ENCODE results near the gene AK1.
"Not testable (repeated sequence)": the region's sequence is repeated elsewhere in the genome, so short reads cannot be mapped to it uniquely, and the experiment has no call there.

The AK1 gene

GRCh38 chr9:127845619-127846018 is 31.9 kb downstream of the AK1 start:
- not testable (repeated sequence) for DNase-seq

DNA sequence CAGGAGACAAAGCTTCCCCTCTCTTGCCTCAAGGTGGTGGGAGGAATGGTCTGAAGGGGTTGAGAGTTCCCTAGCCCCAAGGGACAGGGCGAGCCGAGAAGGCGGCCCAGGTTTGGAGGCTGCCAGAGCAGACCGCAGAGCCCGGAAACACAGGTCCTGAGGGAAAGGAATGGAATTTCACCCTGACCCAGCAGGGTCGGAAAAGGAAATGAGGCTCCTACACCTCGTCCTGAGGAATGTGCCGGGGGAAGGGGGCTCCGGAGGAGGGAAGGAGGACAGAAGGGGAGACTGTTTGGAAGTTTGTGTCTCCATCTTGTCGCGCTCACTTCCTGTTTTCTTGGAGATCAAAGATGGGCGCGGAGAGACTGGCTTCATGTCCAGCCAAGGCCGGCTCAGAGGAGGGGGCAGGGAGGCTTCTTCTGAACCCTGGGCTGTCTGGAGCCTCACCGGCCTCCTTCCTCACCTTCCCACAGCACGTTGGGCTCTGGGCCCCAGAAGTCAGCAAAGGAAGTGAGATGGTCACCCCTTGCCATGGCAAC is 32.6 kb downstream of the AK1 start:
- DNase-seq = no peak

DNA sequence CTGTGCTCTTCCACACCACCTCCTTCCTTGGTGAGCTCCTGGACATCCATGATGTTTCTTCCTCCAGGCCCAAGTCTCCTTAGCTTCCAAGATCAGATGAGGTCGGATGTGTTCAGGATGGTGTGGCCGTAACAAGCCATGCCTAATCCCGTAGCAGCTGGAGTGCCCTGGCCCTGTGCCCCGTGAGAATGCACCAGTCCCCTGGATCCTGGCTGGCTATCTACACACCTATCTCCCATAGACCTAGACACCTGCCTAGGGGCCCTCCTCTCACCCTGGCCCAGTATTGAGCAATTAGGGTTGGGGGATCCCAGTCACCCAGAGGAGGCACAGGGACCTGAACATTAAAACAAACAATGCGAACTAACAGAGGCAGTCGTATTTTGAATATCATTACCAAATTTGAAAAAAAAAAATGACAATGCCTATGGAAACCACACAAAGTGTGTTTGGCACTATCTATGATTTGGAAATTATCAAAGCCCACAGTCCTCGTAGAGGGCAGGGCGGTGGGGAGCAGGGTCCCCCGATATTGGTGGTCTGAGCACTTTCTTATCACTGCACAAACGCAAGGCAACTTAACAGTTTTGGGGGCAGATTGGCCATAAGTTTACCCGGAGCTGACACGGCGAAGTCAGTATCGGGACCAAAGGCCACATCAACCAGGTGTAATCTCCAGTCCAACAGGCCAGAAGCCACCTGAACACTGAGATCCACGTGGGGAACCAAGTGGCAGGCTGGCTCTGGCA is 36.2 kb downstream of the AK1 start:
- DNase-seq = no peak

DNA sequence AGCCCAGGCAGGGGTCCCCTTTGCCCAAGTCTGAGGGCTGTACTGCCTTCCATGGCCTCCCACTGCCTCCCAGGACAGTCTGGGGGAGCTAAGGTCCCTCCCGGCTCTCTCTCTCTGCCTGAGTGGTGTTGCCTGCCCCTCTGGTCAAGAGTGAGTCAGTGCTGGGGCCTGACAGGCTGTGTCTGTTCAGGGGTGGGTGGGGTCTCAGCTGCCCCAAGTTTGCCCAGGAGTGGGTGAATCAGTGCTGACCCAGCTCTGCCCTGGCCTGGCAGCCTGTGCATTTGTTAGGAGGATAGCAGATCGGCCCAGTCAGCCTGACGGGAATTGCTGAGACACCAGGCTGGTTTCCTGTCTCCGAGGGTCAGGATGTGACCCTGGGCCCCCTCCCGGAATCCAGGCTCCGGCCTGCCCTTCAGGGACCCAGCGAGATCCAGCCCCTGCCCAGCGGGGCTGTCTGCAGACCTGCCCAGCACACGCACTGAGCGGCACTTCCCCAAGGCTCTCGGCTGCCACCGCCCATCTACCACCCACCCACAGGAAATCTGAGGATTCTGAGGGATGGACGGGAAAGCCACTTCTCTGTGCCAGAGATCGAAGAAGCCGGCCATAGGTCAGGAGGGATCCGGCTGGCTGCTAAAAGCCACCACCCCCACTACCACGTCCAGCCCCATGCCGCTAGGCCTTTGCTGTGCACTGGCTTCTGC is 38.9 kb downstream of the AK1 start:
- DNase-seq = no peak

DNA sequence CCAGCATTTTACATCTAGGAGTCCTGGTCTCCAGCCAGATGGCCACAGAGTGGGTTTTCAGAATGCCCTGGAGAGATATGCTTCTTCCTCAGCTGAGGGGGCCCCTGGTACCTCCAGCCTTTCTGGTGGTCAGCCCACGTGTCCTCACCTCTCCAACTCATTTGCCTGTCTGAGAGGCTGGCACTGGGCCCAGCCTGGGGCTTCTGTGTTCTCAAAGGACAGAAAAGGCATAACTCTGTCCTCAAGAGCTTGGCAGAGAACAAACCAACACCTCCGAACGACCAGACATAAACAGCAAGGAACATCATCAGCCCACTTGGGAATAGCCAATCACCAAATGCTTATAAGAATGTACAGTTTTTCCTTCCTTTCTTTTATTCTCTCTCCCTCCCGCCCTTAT is 40.1 kb downstream of the AK1 start:
- no peak for DNase-seq

DNA sequence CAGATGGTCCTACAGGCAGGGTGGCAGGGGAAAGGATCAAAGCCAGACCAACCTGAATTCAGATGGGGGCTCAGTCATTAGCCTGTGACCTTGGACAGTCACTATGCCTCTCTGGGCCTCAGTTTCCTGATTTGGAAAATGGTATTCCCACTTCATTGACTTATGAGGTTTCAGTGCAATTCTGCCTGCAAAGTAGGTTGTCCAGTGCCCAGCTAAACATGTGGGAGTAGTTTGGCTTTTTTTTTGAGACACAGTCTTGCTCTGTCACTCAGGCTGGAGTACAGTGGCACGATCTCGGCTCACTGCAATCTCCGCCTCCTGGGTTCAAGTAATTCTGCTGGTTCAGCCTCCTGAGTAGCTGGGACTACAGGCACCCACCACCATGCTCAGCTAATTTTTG is 40.9 kb downstream of the AK1 start:
- DNase-seq = not testable (repeated sequence)

GRCh38 chr9:127835991-127836516 is 41.4 kb downstream of the AK1 start:
- DNase-seq = no peak

GRCh38 chr9:127833555-127833954 is 43.9 kb downstream of the AK1 start:
- no peak for DNase-seq

GRCh38 chr9:127832248-127832647 is 45.2 kb downstream of the AK1 start:
- no peak for DNase-seq

DNA sequence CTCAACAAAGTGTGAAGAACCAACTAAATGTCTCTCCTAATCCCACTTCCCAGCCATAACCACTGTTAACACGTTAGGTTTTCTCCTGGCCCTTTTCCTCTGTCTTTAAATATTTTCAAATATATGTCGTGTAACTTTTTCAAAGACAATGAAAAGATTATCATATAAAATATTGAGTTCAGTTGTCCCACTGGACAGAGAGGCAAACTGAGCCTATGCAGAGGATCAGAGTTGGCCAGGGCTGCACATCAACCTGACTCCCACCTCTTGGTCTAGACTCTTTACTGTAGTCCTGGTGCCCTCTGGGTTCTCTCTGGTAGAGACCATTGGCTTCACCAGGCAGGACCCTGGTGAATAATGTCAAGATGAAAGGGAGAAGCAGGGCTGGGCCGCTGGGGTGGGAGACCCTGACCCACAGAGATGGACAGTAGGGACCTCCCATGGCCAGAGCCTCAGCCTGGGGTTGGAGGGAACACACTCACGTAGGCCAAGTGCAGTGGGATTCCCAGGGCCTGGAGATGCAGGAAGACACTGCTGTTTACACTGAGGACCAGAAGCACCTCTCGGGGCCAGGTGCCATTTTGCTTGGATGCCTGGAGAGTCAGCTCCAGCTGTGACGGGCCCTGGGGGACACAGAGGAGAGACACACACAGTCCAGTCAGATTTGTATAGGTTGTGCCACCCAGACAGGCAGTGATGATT is 48.1 kb downstream of the AK1 start:
- no peak for DNase-seq

GRCh38 chr9:127828262-127829031 is 49.0 kb downstream of the AK1 start:
- DNase-seq = no peak

GRCh38 chr9:127826253-127826913 is 51.1 kb downstream of the AK1 start:
- no peak for DNase-seq

- no peak for DNase-seq
Measured at GRCh38 chr9:127825319-127826051, 52.0 kb downstream of the AK1 start.

DNA sequence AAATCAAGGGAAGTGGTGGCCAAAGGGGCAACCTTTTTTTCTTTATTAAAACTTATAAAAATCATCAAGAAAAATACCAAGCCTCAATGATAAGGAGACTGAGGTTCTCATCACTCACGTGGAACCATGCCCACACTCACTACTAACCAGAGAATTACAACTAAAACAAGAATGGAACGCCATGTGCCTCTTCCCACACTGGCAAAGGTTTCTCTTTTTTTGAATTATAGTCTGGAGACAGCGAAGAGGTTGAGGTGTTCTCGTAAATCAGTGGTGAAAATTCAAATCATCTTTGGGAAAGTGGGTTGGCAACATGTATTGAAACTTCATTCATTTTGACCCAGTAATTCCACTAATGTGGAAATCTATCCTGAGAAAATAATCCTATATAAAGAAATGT is 55.4 kb downstream of the AK1 start:
- no peak for DNase-seq

GRCh38 chr9:127818574-127818973 is 58.9 kb downstream of the AK1 start:
- no peak for DNase-seq

- no peak for DNase-seq
Measured at GRCh38 chr9:127817881-127818434, 59.5 kb downstream of the AK1 start.

DNA sequence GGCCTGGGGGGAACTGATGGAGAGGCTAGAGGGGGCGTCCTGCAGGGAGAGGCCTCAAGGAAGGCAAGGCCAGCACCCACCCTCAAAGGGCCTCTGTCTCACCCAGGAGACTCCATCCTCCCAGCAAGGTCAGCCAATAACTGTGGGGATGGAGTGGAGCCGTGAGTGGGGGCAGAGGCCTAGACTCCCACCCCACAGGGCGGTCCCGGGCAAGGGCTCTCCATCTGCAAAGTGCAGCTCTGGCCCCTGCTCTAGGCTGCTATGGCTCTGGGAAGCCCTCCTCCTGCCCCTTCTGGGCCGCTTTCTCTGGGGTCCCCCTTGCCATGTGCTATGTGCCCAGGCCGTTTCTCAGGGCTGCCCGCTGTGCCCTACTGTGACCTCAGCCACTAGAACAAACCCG is 60.7 kb downstream of the AK1 start:
- no peak for DNase-seq
